Activated naive CD4-positive, alpha-beta T cell treated with anti-CD3 and anti-CD28 coated beads for 36 hours (primary cell): ENCODE results near the gene CRX. TPM values are rescaled to one million over a fixed set of nuclear protein-coding genes. Genes with fewer than 3 reads are reported as not detected.
"Not testable (repeated sequence)": the region's sequence is repeated elsewhere in the genome, so short reads cannot be mapped to it uniquely, and the experiment has no call there.

ENCODE experiments used
- CTCF ChIA-PET: fragments of 350-600 bp; sonication (Branson Sonifier 250); formaldehyde crosslinking; loops from one replicate; lab custom pipeline; 2021; ENCODE audit warnings: antibody characterized with exemption; lab: Charles Lee
- DNase-seq: peaks from one replicate; pipeline ENCODE4 v3.0.0-alpha.2; 2020
- H3K27ac Mint-ChIP-seq: one replicate; pipeline ENCODE4 v1.8.0; 2021; ENCODE audit warnings: mild to moderate bottlenecking, mixed read lengths
- H3K27me3 Mint-ChIP-seq: one replicate; pipeline ENCODE4 v1.8.0; 2021; ENCODE audit warnings: low read depth, mixed read lengths
- H3K36me3 Mint-ChIP-seq: one replicate; pipeline ENCODE4 v1.8.0; 2021; ENCODE audit warnings: low read depth, mixed read lengths
- H3K4me1 Mint-ChIP-seq: one replicate; pipeline ENCODE4 v1.8.0; 2021; ENCODE audit warnings: low read depth, mixed read lengths
- H3K4me3 Mint-ChIP-seq: one replicate; pipeline ENCODE4 v1.8.0; 2021; ENCODE audit warnings: mild to moderate bottlenecking, moderate library complexity, mixed read lengths
- H3K9me3 Mint-ChIP-seq: one replicate; pipeline ENCODE4 v1.8.0; 2021; ENCODE audit warnings: mixed read lengths
- intact Hi-C: fragments of 100-400 bp; cut with micrococcal nuclease; formaldehyde crosslinking; loops from one replicate; pipeline ENCODE4 v1.15.1; 2023
- total RNA-seq, 2 experiments: library from RNA; stranded (reverse); gene quantifications; one replicate each; pipeline ENCODE4 v1.2.3, GENCODE V29; 2021

Gene CRX
- total RNA-seq: not detected

GRCh38 chr19:47821460-47822020 is at the start of gene CRX:
Gene CRX (plus strand): TSS chr19:47821937. CDS start chr19:47834444, 12,507 bp downstream.
- no peaks in the 10 kb centered on the region for H3K36me3 Mint-ChIP-seq
- H3K4me3 Mint-ChIP-seq: no peak within 1 kb of the TSS
- no peak within 1 kb of the TSS for H3K27ac Mint-ChIP-seq
- intact Hi-C loops: no loop called here
- CTCF ChIA-PET: interaction anchor here (0.5 to 1.9 kb wide), 2 partner anchors 44 to 48 kb away, joined by 3 to 6 read pairs; no protein-coding TSS in a partner anchor
- no peak for DNase-seq
- H3K27me3 Mint-ChIP-seq: peaks cover 22% of the 10 kb centered on the region
- H3K4me1 Mint-ChIP-seq: no peaks in the 10 kb centered on the region
- no peaks in the 10 kb centered on the region for H3K9me3 Mint-ChIP-seq

GRCh38 chr19:47776568-47776967 is 45.2 kb upstream of the CRX start:
- Mint-ChIP-seq H3K27me3 (no peaks in the 10 kb centered on the region), H3K4me1 (peaks cover 21% of the 10 kb centered on the region), H3K4me3 (no peak overlapping the region), H3K27ac (no peak overlapping the region), H3K9me3 (no peaks in the 10 kb centered on the region), H3K36me3 (peaks cover 14% of the 10 kb centered on the region)
- CTCF ChIA-PET: interaction anchor here (0.9 kb wide), 1 partner anchor 9 kb away, joined by 3 read pairs; no protein-coding TSS in a partner anchor
- no peak for DNase-seq
- intact Hi-C loops: loop anchor here (10.0 kb wide), 1 partner anchor 172 kb away; the partner anchor contains the start of gene BICRA

- intact Hi-C loops: loop anchor here (1.0 to 10.0 kb wide), 2 partner anchors 32 to 173 kb away; partner anchors contain the start of genes BICRA and NOP53
- Mint-ChIP-seq H3K27ac (peak overlapping the region; percentile 92), H3K4me1 (peaks cover 23% of the 10 kb centered on the region), H3K36me3 (peaks cover 20% of the 10 kb centered on the region), H3K4me3 (peak overlapping the region; percentile 92)
- H3K9me3 Mint-ChIP-seq, DNase-seq, H3K27me3 Mint-ChIP-seq, CTCF ChIA-PET: not testable (repeated sequence)
These were observed 44.3 kb upstream of the CRX start for GRCh38 chr19:47777245-47778048.

GRCh38 chr19:47778049-47778953 is 43.4 kb upstream of the CRX start, which contains the start of gene SELENOW:
Gene SELENOW (plus strand): TSS chr19:47778703. CDS start chr19:47778786, 83 bp downstream.
- Mint-ChIP-seq H3K27ac (peak within 1 kb of the TSS; percentile 92), H3K27me3 (no peaks in the 10 kb centered on the region), H3K36me3 (peaks cover 23% of the 10 kb centered on the region), H3K4me1 (peaks cover 23% of the 10 kb centered on the region), H3K4me3 (peak within 1 kb of the TSS; percentile 92), H3K9me3 (no peaks in the 10 kb centered on the region)
- intact Hi-C loops: loop anchor here (1.0 to 10.0 kb wide), 2 partner anchors 33 to 174 kb away; partner anchors contain the start of genes BICRA and NOP53
- CTCF ChIA-PET: no interaction called here
- peak; percentile 81 for DNase-seq

GRCh38 chr19:47778954-47779351 is 42.8 kb upstream of the CRX start:
- no peaks in the 10 kb centered on the region for H3K27me3 Mint-ChIP-seq
- peaks cover 26% of the 10 kb centered on the region for H3K36me3 Mint-ChIP-seq
- H3K4me3 Mint-ChIP-seq: peak overlapping the region; percentile 92
- H3K27ac Mint-ChIP-seq: peak overlapping the region; percentile 92
- CTCF ChIA-PET: no interaction called here
- H3K4me1 Mint-ChIP-seq: peaks cover 23% of the 10 kb centered on the region
- intact Hi-C loops: loop anchor here (1.0 to 10.0 kb wide), 2 partner anchors 34 to 174 kb away; partner anchors contain the start of genes BICRA and NOP53
- DNase-seq: peak; percentile 29
- no peaks in the 10 kb centered on the region for H3K9me3 Mint-ChIP-seq

GRCh38 chr19:47779524-47780214 is 42.1 kb upstream of the CRX start:
- H3K27ac Mint-ChIP-seq: peak overlapping the region; percentile 92
- H3K4me1 Mint-ChIP-seq: peaks cover 23% of the 10 kb centered on the region
- CTCF ChIA-PET: interaction anchor here (1.0 to 1.8 kb wide), 2 partner anchors 10 to 14 kb away, joined by 3 to 6 read pairs; no protein-coding TSS in a partner anchor
- H3K9me3 Mint-ChIP-seq: no peaks in the 10 kb centered on the region
- intact Hi-C loops: loop anchor here (10.0 kb wide), 1 partner anchor 175 kb away; the partner anchor contains the start of gene BICRA
- H3K36me3 Mint-ChIP-seq: peaks cover 33% of the 10 kb centered on the region
- H3K27me3 Mint-ChIP-seq: no peaks in the 10 kb centered on the region
- peak overlapping the region; percentile 92 for H3K4me3 Mint-ChIP-seq
- no peak for DNase-seq

GRCh38 chr19:47780215-47780551 is 41.6 kb upstream of the CRX start:
- peaks cover 34% of the 10 kb centered on the region for H3K36me3 Mint-ChIP-seq
- CTCF ChIA-PET: interaction anchor here (1.0 to 1.8 kb wide), 2 partner anchors 9 to 14 kb away, joined by 3 to 6 read pairs; no protein-coding TSS in a partner anchor
- H3K4me3 Mint-ChIP-seq: peak overlapping the region; percentile 92
- intact Hi-C loops: no loop called here
- peaks cover 23% of the 10 kb centered on the region for H3K4me1 Mint-ChIP-seq
- DNase-seq: no peak
- no peaks in the 10 kb centered on the region for H3K27me3 Mint-ChIP-seq
- H3K27ac Mint-ChIP-seq: peak overlapping the region; percentile 66
- H3K9me3 Mint-ChIP-seq: no peaks in the 10 kb centered on the region

- no peak overlapping the region for H3K27ac Mint-ChIP-seq
- CTCF ChIA-PET: interaction anchor here (1.0 kb wide), 1 partner anchor 11 kb away, joined by 4 read pairs; no protein-coding TSS in a partner anchor
- H3K36me3 Mint-ChIP-seq: peaks cover 34% of the 10 kb centered on the region
- H3K27me3 Mint-ChIP-seq: no peaks in the 10 kb centered on the region
- H3K4me3 Mint-ChIP-seq: no peak overlapping the region
- DNase-seq: no peak
- no peaks in the 10 kb centered on the region for H3K9me3 Mint-ChIP-seq
- intact Hi-C loops: no loop called here
- H3K4me1 Mint-ChIP-seq: peaks cover 23% of the 10 kb centered on the region
These were observed 40.0 kb upstream of the CRX start for GRCh38 chr19:47781590-47782262.

- H3K27ac Mint-ChIP-seq: no peak overlapping the region
These were observed 35.2 kb upstream of the CRX start for GRCh38 chr19:47786566-47786965.

GRCh38 chr19:47787307-47787706 is 34.4 kb upstream of the CRX start:
- DNase-seq, H3K9me3 Mint-ChIP-seq, H3K27ac Mint-ChIP-seq, intact Hi-C loops, H3K4me1 Mint-ChIP-seq, H3K27me3 Mint-ChIP-seq, H3K4me3 Mint-ChIP-seq: not testable (repeated sequence)
- CTCF ChIA-PET: interaction anchor here (1.3 to 2.7 kb wide), 3 partner anchors 22 to 80 kb away, joined by 3 to 11 read pairs (median 5); no protein-coding TSS in a partner anchor
- peaks cover 19% of the 10 kb centered on the region for H3K36me3 Mint-ChIP-seq

More at GRCh38 chr19:47786566-47786965, 35.2 kb upstream of the CRX start:
- no peak for DNase-seq
- no peaks in the 10 kb centered on the region for H3K9me3 Mint-ChIP-seq
- peaks cover 24% of the 10 kb centered on the region for H3K36me3 Mint-ChIP-seq
- CTCF ChIA-PET: interaction anchor here (2.7 kb wide), 1 partner anchor 21 kb away, joined by 11 read pairs; no protein-coding TSS in a partner anchor
- intact Hi-C loops: no loop called here
- H3K4me1 Mint-ChIP-seq: peaks cover 6% of the 10 kb centered on the region
- H3K4me3 Mint-ChIP-seq: no peak overlapping the region
- H3K27me3 Mint-ChIP-seq: no peaks in the 10 kb centered on the region
